Skeletal muscle tissue (tissue), 4 donors: Measurements from ENCODE around the gene TMEM134. TPM values are rescaled to one million over a fixed set of nuclear protein-coding genes. Genes with fewer than 3 reads are reported as not detected.
"Not testable (repeated sequence)": the region's sequence is repeated elsewhere in the genome, so short reads cannot be mapped to it uniquely, and the experiment has no call there.

Experiments used
- H3K27ac ChIP-seq: one replicate; pipeline ENCODE4 v1.7.0; 2013; ENCODE audit warnings: mild to moderate bottlenecking, low read depth, low read length, inconsistent platforms
- H3K27me3 ChIP-seq, 3 donors: one replicate each; pipeline ENCODE4 v1.7.0; 2013; ENCODE audit warnings: low read length in 3 of 3; ENCODE audit not compliant: control insufficient read depth in 3 of 3, insufficient read depth in 3 of 3
- H3K36me3 ChIP-seq, 3 donors: one replicate each; pipeline ENCODE4 v1.7.0; 2013; ENCODE audit warnings: low read length in 3 of 3; ENCODE audit not compliant: control insufficient read depth in 3 of 3, insufficient read depth in 3 of 3
- H3K4me1 ChIP-seq, 3 donors: one replicate each; pipeline ENCODE4 v1.7.0; 2013; ENCODE audit warnings: low read length in 3 of 3, mild to moderate bottlenecking in 3 of 3; ENCODE audit not compliant: control insufficient read depth in 3 of 3, insufficient read depth in 3 of 3
- H3K4me3 ChIP-seq, 3 donors: one replicate each; pipeline ENCODE4 v1.7.0; 2013; ENCODE audit warnings: low read length in 3 of 3
- H3K9ac ChIP-seq, 3 donors: one replicate each; pipeline ENCODE4 v1.7.0; 2013; ENCODE audit warnings: low read length in 3 of 3, mild to moderate bottlenecking in 3 of 3, moderate library complexity in 2 of 3, low read depth in 1 of 3
- H3K9me3 ChIP-seq, 3 donors: one replicate each; pipeline ENCODE4 v1.7.0; 2013; ENCODE audit warnings: low read length in 3 of 3; ENCODE audit not compliant: control insufficient read depth in 3 of 3
- total RNA-seq: library from RNA; depleted of rRNA; stranded (reverse); fragments of >200 nt; gene quantifications from one replicate; pipeline ENCODE4 v1.2.3, GENCODE V29; 2014
- donor health status: Osteomylitis.

TMEM134 gene
- total RNA-seq, 1 donor from 2014 or later: 17.2 TPM

DNA sequence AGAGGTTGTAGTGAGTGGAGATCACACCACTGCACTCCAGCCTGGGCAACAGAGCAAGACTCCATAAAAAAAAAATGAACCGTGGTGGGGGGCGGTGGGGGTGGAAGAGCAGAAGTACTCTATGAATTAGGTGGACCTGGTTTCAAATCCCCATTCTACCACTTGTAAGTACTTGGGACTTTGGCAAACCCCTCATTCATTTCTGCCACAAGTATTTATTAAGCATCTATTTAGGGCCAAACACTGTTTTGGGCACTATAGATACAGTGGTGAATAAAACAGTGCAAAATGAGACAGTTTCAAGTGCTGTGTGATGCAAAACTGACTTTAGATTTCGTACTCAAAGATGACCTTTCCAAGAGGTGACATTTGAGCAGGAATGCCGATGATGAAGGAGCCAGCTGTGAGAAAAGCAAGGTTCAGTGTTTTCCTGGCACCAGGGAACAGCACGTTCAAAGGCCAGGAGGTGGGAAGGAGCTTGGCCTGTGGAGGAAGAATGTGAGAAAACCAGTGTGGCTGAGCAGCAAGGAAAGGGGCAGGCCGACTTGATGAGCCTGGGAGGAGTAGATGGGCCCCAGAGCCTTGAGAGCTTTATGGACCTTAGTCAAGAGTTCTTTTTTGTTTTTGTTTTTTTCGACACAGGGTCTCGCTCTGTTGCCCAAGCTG lies 1.4 kb upstream of the TMEM134 start:
- H3K4me1 ChIP-seq: peaks cover 9 to 13% (median 13%) of the 10 kb centered on the region in 3 donors
- H3K4me3 ChIP-seq: no peak overlapping the region
- H3K9me3 ChIP-seq: no peaks in the 10 kb centered on the region
- peaks cover 0 to 2% (median 0%) of the 10 kb centered on the region in 3 donors for H3K36me3 ChIP-seq
- no peak overlapping the region for H3K27ac ChIP-seq
- H3K27me3 ChIP-seq: peaks cover 0 to 2% (median 0%) of the 10 kb centered on the region in 3 donors
- H3K9ac ChIP-seq: no peak overlapping the region

DNA sequence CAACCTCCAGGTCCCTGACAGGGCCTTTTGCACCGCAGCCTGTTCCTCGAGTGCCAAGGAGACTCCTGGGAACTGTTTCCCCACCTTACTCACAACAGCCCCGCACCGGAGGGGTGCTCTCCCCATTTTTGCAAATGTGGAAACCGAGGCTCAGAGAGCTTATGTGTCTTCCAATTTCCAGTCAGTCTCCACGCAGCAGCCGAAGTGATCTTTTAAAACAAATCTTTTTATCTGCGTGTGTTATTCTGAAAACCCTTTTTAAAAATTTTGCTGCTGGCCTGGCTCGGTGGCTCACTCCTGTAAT lies 409 bp upstream of the TMEM134 start:
- Histone ChIP-seq H3K4me1 (peaks cover 12 to 19% (median 13%) of the 10 kb centered on the region in 3 donors), H3K27me3 (peaks cover 0 to 2% (median 0%) of the 10 kb centered on the region in 3 donors), H3K36me3 (peaks cover 0 to 2% (median 0%) of the 10 kb centered on the region in 3 donors), H3K27ac (peak overlapping the region; percentile 72), H3K9ac (peak overlapping the region; percentile 87 to 96 (median 95)), H3K9me3 (no peaks in the 10 kb centered on the region), H3K4me3 (peak overlapping the region; percentile 87 to 92 (median 88))

DNA sequence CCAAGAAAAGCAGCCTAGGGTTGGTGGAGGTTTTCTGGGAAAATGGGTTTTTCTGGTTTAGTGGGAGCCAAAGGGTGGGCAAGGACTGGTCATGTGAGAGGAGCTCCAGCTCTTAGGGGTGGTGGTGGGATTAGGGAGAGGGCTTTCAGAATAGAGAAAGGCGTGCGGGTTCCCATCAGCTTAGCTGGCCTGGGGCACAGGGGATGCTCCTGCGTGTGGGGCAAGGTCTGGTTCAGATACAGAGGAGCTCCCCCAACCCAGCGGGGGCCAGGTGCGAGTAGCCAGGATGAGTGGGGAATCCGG lies 644 bp downstream of the TMEM134 start:
- Histone ChIP-seq H3K27ac (peak overlapping the region; percentile 76), H3K27me3 (peaks cover 0 to 2% (median 0%) of the 10 kb centered on the region in 3 donors), H3K4me1 (peaks cover 19 to 28% (median 21%) of the 10 kb centered on the region in 3 donors), H3K9me3 (no peaks in the 10 kb centered on the region), H3K9ac (peak overlapping the region; percentile 10 to 85 (median 83)), H3K36me3 (peaks cover 0 to 2% (median 0%) of the 10 kb centered on the region in 3 donors), H3K4me3 (peak overlapping the region; percentile 71 to 84 (median 84))

DNA sequence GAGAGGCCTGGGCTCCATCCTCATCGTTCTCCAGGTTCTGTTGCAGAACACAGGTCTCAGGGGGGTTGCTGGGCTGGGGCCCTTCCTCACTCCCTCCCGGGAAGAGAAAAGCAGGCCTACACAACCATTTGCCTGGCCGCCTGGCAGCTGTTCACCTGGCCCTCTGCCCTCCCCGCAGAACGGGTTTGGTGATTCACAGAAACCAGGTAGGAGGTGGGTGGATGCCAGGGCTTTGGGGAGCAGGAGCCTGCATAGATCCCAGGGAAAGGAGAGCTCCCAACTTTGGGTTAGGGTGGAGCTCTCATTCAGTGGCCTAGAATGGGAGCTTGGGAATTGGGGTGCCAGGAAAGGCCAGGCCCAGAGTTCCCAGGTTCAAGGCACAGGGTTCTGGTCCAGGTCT lies 995 bp downstream of the TMEM134 start:
- peak overlapping the region; percentile 71 to 84 (median 84) for H3K4me3 ChIP-seq
- peak overlapping the region; percentile 76 for H3K27ac ChIP-seq
- H3K27me3 ChIP-seq: no peaks in the 10 kb centered on the region
- H3K9me3 ChIP-seq: no peaks in the 10 kb centered on the region
- peaks cover 0 to 2% (median 0%) of the 10 kb centered on the region in 3 donors for H3K36me3 ChIP-seq
- peak overlapping the region; percentile 10 to 85 (median 83) for H3K9ac ChIP-seq
- peaks cover 19 to 28% (median 21%) of the 10 kb centered on the region in 3 donors for H3K4me1 ChIP-seq

DNA sequence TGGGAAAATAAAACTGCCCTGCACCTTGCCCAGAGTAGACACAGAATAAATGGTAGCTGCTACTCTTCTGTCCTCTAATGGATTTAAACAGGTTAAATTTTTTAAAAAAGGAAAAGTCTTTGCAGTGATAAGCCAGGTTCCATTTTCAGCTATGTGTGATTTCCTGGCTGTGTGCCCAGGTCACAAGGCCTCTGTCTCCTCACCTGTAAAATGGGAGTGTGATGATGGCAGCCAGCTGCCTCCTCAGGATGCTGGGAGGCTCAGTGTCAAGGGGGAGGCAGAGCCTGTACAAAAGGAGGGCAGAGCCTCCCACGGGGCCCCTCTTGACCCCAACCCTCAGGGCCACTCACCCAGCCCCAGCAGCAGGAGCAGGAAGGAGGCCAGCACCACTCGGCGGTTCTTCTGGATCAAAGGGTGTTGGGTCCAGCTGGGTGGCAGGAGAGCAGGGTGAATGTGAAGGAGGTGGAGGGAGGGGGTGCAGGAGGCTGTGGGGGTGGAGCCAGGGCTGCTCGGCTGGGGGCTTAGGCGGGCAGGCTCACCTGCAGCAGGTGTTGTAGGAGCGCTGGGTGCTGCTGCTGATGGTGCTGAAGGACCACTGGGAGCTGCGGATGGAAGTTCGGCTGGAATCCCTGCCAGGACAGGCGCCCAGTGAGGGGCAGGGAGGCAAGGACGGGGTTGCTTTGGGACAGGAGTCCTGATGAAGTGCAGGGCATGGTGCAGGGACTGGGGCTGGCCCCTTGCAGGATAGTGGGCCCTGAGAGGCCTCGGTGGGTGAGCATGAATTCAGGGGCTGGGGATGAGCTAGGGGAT lies 1.9 kb downstream of the TMEM134 start:
- Histone ChIP-seq H3K9me3 (no peaks in the 10 kb centered on the region), H3K36me3 (peaks cover 0 to 2% (median 0%) of the 10 kb centered on the region in 3 donors), H3K27me3 (no peaks in the 10 kb centered on the region), H3K27ac (no peak overlapping the region), H3K4me1 (peaks cover 19 to 28% (median 21%) of the 10 kb centered on the region in 3 donors), H3K9ac (peak overlapping the region in 1 of 3 donors; percentile 33), H3K4me3 (no peak overlapping the region)

DNA sequence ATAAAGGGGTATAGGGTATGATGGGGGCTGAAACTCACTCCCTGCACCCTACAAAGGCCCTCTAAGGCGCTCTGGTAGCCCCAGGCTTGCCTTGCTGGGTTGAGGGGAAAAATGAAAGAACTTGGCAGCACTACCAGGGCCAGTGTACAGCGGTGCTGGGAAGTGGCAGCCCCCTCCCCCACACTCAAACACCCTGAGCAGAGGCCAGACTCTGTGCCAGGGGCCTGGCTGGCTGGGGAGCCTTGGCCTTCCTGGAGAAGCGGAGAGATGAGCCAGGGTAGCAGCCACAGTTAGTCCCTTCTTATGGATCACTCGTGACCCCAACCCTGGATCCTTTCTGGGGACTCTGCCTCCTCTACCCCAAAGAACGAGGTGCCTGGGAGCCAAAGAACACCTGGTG lies 2.7 kb downstream of the TMEM134 start:
- Histone ChIP-seq H3K4me1 (peaks cover 19 to 28% (median 21%) of the 10 kb centered on the region in 3 donors), H3K9me3 (no peaks in the 10 kb centered on the region), H3K9ac (no peak overlapping the region), H3K4me3 (no peak overlapping the region), H3K36me3 (peaks cover 0 to 2% (median 0%) of the 10 kb centered on the region in 3 donors), H3K27me3 (no peaks in the 10 kb centered on the region), H3K27ac (no peak overlapping the region)

DNA sequence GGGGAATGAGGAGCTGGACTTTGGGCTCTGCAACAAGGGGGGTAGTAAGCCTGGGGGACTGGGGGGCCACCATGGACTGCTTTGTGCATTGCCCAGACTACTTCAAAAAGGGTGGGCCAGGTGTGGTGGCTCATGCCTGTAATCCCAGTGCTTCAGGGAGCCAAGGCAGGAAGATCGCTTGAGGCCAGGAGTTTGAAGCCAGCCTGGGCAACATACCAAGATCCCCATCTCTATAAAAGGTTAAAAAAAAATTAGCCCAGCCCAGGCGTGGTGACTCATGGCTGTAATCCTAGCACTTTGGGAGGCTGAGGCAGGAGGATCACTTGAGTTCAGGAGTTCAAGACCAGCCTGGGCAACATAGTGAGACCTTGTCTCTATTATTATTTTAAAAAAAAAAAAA lies 3.5 kb downstream of the TMEM134 start:
- H3K27ac ChIP-seq, H3K9me3 ChIP-seq, H3K36me3 ChIP-seq, H3K27me3 ChIP-seq: not testable (repeated sequence)
- Histone ChIP-seq H3K4me1 (peaks cover 19 to 28% (median 21%) of the 10 kb centered on the region in 3 donors), H3K9ac (peak overlapping the region in 1 of 3 donors; percentile 43), H3K4me3 (peak overlapping the region; percentile 69 to 76 (median 73))

DNA sequence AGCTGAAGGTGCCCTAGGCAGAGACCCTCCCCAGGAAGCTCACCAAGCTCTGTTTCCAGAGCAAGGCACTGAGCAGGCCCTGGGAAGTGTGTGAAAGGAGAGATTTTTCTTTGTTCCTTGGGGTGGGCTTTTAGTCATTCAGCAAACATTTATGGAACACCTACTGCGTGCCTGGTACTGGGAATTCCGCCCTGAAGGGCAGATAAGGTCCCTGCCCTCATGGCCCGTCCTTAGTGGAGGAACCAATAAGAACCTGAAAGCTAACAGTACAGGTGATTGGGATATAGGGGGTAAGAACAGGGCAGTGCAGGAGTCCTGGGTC lies 3.9 kb downstream of the TMEM134 start:
- no peaks in the 10 kb centered on the region for H3K27me3 ChIP-seq
- peak overlapping the region; percentile 69 to 76 (median 73) for H3K4me3 ChIP-seq
- peaks cover 0 to 2% (median 0%) of the 10 kb centered on the region in 3 donors for H3K36me3 ChIP-seq
- peak overlapping the region; percentile 43 to 74 (median 62) for H3K9ac ChIP-seq
- peak overlapping the region; percentile 76 for H3K27ac ChIP-seq
- H3K4me1 ChIP-seq: peaks cover 19 to 28% (median 21%) of the 10 kb centered on the region in 3 donors
- H3K9me3 ChIP-seq: no peaks in the 10 kb centered on the region

DNA sequence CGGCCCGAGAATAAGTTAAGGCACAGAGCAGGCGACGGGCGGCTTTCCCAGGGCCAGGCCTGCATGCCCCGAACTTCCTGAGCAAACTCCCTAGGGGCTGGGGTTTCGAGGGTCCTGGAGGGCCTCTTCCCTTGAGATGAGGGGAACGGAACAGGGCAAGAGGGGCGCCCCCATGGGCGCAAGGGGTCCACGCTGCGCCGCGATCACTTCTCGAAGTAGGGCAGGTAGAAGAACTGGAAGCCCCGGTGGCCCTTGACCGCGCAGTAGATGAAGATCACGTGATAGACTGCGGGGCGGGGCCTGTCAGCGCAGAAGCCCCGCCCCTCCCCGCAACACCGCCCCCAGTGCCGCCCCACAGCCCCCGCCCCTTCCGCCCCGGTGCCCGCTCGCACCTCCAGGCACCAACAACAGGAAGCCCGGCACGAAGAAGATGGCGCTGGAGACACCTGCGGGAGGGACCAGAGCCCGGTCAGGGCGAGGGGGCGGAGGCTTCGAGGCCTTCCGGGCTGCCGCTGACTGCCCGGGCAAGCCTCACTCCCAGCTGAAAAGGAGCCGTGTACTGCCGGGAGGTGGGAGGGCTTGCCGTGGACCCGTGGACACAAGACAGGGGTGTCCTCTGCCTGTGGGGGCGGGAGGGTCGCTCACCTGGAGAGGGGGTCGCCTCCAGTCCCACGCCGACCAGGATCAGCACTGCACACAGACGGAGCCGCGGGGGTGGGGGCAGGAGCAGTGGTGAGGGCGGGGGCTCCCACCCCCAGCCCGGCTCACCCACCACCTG lies 4.5 kb downstream of the TMEM134 start:
- no peaks in the 10 kb centered on the region for H3K27me3 ChIP-seq
- H3K9ac ChIP-seq: peak overlapping the region; percentile 62 to 79 (median 74)
- H3K9me3 ChIP-seq: no peaks in the 10 kb centered on the region
- H3K4me1 ChIP-seq: peaks cover 19 to 28% (median 21%) of the 10 kb centered on the region in 3 donors
- peak overlapping the region; percentile 76 for H3K27ac ChIP-seq
- peaks cover 0 to 2% (median 0%) of the 10 kb centered on the region in 3 donors for H3K36me3 ChIP-seq
- peak overlapping the region; percentile 69 to 76 (median 73) for H3K4me3 ChIP-seq
